AG09309 (cell line): ENCODE results near the gene TLK1.

Source experiments
- DNase-seq: peaks from one replicate; pipeline ENCODE4 v3.0.0-alpha.2; 2010; ENCODE audit warnings: low read depth
- H3K4me3 ChIP-seq: 2 replicates; pipeline ENCODE4 v1.5.1; 2011; ENCODE audit warnings: mild to moderate bottlenecking, low read depth, low read length, moderate library complexity; ENCODE audit not compliant: control insufficient read depth
- CTCF ChIP-seq: IDR thresholded peaks from 2 replicates; pipeline ENCODE4 v1.5.1; 2011; ENCODE audit warnings: mild to moderate bottlenecking, low read depth, low read length, inconsistent platforms; ENCODE audit not compliant: insufficient read depth, control insufficient read depth; ENCODE audit errors: missing control alignments

The TLK1 gene

GRCh38 chr2:171201271-171201670, 40.6 kb upstream of the TLK1 start:
- TF ChIP-seq CTCF, result no peak
- no peak overlapping the region for H3K4me3 ChIP-seq
- DNase-seq, result no peak

GRCh38 chr2:171200469-171200868, 39.8 kb upstream of the TLK1 start:
- H3K4me3 ChIP-seq, result no peak overlapping the region
- DNase-seq, result no peak
- TF ChIP-seq CTCF, result no peak

- DNase-seq, result no peak
- no peak overlapping the region for H3K4me3 ChIP-seq
- no peak for TF ChIP-seq CTCF
Observed at GRCh38 chr2:171191021-171191420, 30.3 kb upstream of the TLK1 start.

- H3K4me3 ChIP-seq, result no peak overlapping the region
- no peak for DNase-seq
- TF ChIP-seq CTCF, result no peak
Observed at GRCh38 chr2:171187819-171188218, 27.1 kb upstream of the TLK1 start.

- no peak for TF ChIP-seq CTCF
- no peak overlapping the region for H3K4me3 ChIP-seq
- no peak for DNase-seq
Observed at GRCh38 chr2:171187177-171187576, 26.5 kb upstream of the TLK1 start.

GRCh38 chr2:171185941-171186340, 25.2 kb upstream of the TLK1 start:
- no peak overlapping the region for H3K4me3 ChIP-seq
- peak; percentile 41 for DNase-seq
- TF ChIP-seq CTCF, result no peak
